ENCODE data around the gene PDE1A.

Gene PDE1A

GRCh38 chr2:182299632-182300031, 127.2 kb downstream of the PDE1A start:
- H3K9ac ChIP-seq (ENCODE audit: low read depth, low read length, poor library complexity, severe bottlenecking): no peak overlapping the region
- no peak overlapping the region for H3K4me2 ChIP-seq (ENCODE audit: low read depth, low read length, poor library complexity, severe bottlenecking)
- no peak for TF ChIP-seq EZH2phosphoT487 (IDR thresholded peaks at IDR 0.05; ENCODE audit: borderline replicate concordance)
- no peak for TF ChIP-seq CTCF (conservative IDR thresholded peaks at IDR 0.05; ENCODE audit: low read length)

DNA sequence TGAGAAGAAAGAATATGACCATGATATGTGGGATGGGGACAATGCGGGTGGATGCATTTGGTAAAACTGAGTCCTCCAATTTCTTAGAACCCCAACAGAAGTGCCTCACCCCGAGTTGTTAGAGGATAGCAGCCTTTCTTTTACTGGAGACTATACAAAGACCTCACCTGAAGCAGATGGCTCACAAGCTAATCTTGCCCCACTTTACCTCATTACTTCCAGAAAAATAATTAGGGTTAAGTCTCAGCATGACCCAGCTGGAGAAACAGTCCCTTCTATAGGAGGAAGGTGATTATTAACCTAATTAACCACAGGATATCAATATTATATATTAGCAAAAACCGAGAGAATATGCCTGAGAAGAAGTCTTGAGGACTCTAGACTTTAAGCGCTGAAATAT, 128.4 kb downstream of the PDE1A start:
- H3K4me3 ChIP-seq (ENCODE audit: low read length, poor library complexity, severe bottlenecking): no peak overlapping the region
- no peaks in the 10 kb centered on the region for H3F3A ChIP-seq (ENCODE audit: low read depth)
- no peak overlapping the region for H2AFZ ChIP-seq (ENCODE audit: low read length)
- H3K27me3 ChIP-seq (ENCODE audit: insufficient read depth, low read length, poor library complexity, severe bottlenecking): no peaks in the 10 kb centered on the region
- H3K4me1 ChIP-seq (ENCODE audit: insufficient read depth, low read length, poor library complexity, severe bottlenecking): no peaks in the 10 kb centered on the region
- H3K36me3 ChIP-seq (ENCODE audit: insufficient read depth, low read length): no peaks in the 10 kb centered on the region
- H3K9ac ChIP-seq (ENCODE audit: low read depth, low read length, poor library complexity, severe bottlenecking): no peak overlapping the region
- no peaks in the 10 kb centered on the region for H3K9me3 ChIP-seq (ENCODE audit: insufficient read depth, low read depth, low read length)
- H3K79me2 ChIP-seq (ENCODE audit: insufficient read depth, low read length): no peaks in the 10 kb centered on the region
- H4K20me1 ChIP-seq (ENCODE audit: insufficient read depth, low read length, poor library complexity, severe bottlenecking): no peaks in the 10 kb centered on the region
- H3K9me2 ChIP-seq (replicated peaks; ENCODE audit: low read depth, low read length): no peaks in the 10 kb centered on the region
- TF ChIP-seq CTCF (conservative IDR thresholded peaks at IDR 0.05; ENCODE audit: low read length) (no peak), EZH2phosphoT487 (IDR thresholded peaks at IDR 0.05; ENCODE audit: borderline replicate concordance) (no peak)
- no peak overlapping the region for H3K4me2 ChIP-seq (ENCODE audit: low read depth, low read length, poor library complexity, severe bottlenecking)

More at GRCh38 chr2:182299632-182300031, 127.2 kb downstream of the PDE1A start:
- Histone ChIP-seq H3K4me1 (ENCODE audit: insufficient read depth, low read length, poor library complexity, severe bottlenecking) (no peaks in the 10 kb centered on the region), H2AFZ (ENCODE audit: low read length) (no peak overlapping the region), H3K9me3 (ENCODE audit: insufficient read depth, low read depth, low read length) (no peaks in the 10 kb centered on the region), H3K9me2 (replicated peaks; ENCODE audit: low read depth, low read length) (no peaks in the 10 kb centered on the region), H3K36me3 (ENCODE audit: insufficient read depth, low read length) (no peaks in the 10 kb centered on the region), H3K27me3 (ENCODE audit: insufficient read depth, low read length, poor library complexity, severe bottlenecking) (no peaks in the 10 kb centered on the region), H3K79me2 (ENCODE audit: insufficient read depth, low read length) (no peaks in the 10 kb centered on the region), H3K4me3 (ENCODE audit: low read length, poor library complexity, severe bottlenecking) (no peak overlapping the region), H4K20me1 (ENCODE audit: insufficient read depth, low read length, poor library complexity, severe bottlenecking) (no peaks in the 10 kb centered on the region), H3F3A (ENCODE audit: low read depth) (no peaks in the 10 kb centered on the region)

DNA sequence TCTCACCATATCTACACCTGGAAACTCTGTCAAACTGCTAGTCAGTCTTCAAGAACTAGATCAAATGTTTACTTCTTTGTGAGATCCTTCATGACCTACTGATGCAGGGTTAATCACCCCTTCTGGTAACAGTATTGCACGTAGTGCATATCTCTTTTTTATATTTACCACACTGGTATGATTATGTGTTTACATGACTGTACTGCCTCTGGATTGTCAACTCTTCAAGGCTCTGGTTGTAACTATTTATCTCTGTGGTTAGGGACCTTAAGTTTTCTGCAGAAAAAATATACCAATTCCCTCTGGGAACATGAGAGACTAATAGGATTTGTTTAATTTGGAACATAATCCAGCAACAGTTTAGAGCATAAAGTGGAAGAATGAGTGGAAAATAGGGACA, 135.5 kb downstream of the PDE1A start:
- Histone ChIP-seq H3K27me3 (ENCODE audit: insufficient read depth, low read length, poor library complexity, severe bottlenecking) (no peaks in the 10 kb centered on the region), H3K4me3 (ENCODE audit: low read length, poor library complexity, severe bottlenecking) (no peak overlapping the region), H3F3A (ENCODE audit: low read depth) (no peaks in the 10 kb centered on the region), H3K4me2 (ENCODE audit: low read depth, low read length, poor library complexity, severe bottlenecking) (no peak overlapping the region), H3K9me3 (ENCODE audit: insufficient read depth, low read depth, low read length) (no peaks in the 10 kb centered on the region), H3K36me3 (ENCODE audit: insufficient read depth, low read length) (no peaks in the 10 kb centered on the region), H3K9ac (ENCODE audit: low read depth, low read length, poor library complexity, severe bottlenecking) (no peak overlapping the region), H3K79me2 (ENCODE audit: insufficient read depth, low read length) (no peaks in the 10 kb centered on the region), H3K4me1 (ENCODE audit: insufficient read depth, low read length, poor library complexity, severe bottlenecking) (no peaks in the 10 kb centered on the region), H2AFZ (ENCODE audit: low read length) (no peak overlapping the region), H3K9me2 (replicated peaks; ENCODE audit: low read depth, low read length) (no peaks in the 10 kb centered on the region), H4K20me1 (ENCODE audit: insufficient read depth, low read length, poor library complexity, severe bottlenecking) (no peaks in the 10 kb centered on the region)
- TF ChIP-seq EZH2phosphoT487 (IDR thresholded peaks at IDR 0.05; ENCODE audit: borderline replicate concordance) (no peak), CTCF (conservative IDR thresholded peaks at IDR 0.05; ENCODE audit: low read length) (no peak)

Data from Loucy (cell line).